GM21723 (cell line): ENCODE measurements around the gene FAM43A.

Experiments used
- ATAC-seq: cut with Tn5 transposase; IDR thresholded peaks from one replicate; pipeline ENCODE4 v1.9.1; 2021; ENCODE audit warnings: mild to moderate bottlenecking, moderate library complexity; ENCODE audit not compliant: unreplicated experiment

The FAM43A gene

GRCh38 chr3:194705761-194706160 lies 20.1 kb downstream of the FAM43A start:
- ATAC-seq, result no peak

GRCh38 chr3:194707147-194707540 lies 21.5 kb downstream of the FAM43A start:
- ATAC-seq, result no peak

- ATAC-seq, result no peak
Observed at GRCh38 chr3:194711286-194711685, 25.6 kb downstream of the FAM43A start.

- no peak for ATAC-seq
Observed at GRCh38 chr3:194711913-194712312, 26.2 kb downstream of the FAM43A start.

GRCh38 chr3:194713299-194714136 lies 27.8 kb downstream of the FAM43A start:
- ATAC-seq, result no peak

- no peak for ATAC-seq
Observed at GRCh38 chr3:194714137-194714455, 28.4 kb downstream of the FAM43A start.

- no peak for ATAC-seq
Observed at GRCh38 chr3:194714564-194714963, 28.9 kb downstream of the FAM43A start.

- no peak for ATAC-seq
Observed at GRCh38 chr3:194715022-194715800, 29.5 kb downstream of the FAM43A start.

GRCh38 chr3:194718079-194718478 lies 32.4 kb downstream of the FAM43A start:
- ATAC-seq, result no peak

GRCh38 chr3:194720048-194720447 lies 34.4 kb downstream of the FAM43A start:
- no peak for ATAC-seq

- ATAC-seq, result no peak
Observed at GRCh38 chr3:194723846-194724618, 38.3 kb downstream of the FAM43A start.

GRCh38 chr3:194725346-194725745 lies 39.7 kb downstream of the FAM43A start:
- no peak for ATAC-seq

- ATAC-seq, result no peak
Observed at GRCh38 chr3:194727435-194728128, 41.9 kb downstream of the FAM43A start.

- no peak for ATAC-seq
Observed at GRCh38 chr3:194728986-194729385, 43.3 kb downstream of the FAM43A start.

GRCh38 chr3:194730365-194730764 lies 44.7 kb downstream of the FAM43A start:
- ATAC-seq, result no peak

GRCh38 chr3:194731506-194732073 lies 45.9 kb downstream of the FAM43A start:
- ATAC-seq, result no peak

GRCh38 chr3:194732617-194733016 lies 46.9 kb downstream of the FAM43A start:
- no peak for ATAC-seq

- ATAC-seq, result no peak
Observed at GRCh38 chr3:194736277-194736895, 50.7 kb downstream of the FAM43A start.

GRCh38 chr3:194736896-194737600 lies 51.4 kb downstream of the FAM43A start:
- no peak for ATAC-seq
